NCI-H2227 (cell line): ENCODE results near the gene CHRD.

Experiments
- DNase-seq: peaks from one replicate; lab custom pipeline; 2025; ENCODE audit not compliant: unreplicated experiment; lab: John Stamatoyannopoulos, UW

Gene CHRD

GRCh38 chr3:184360929-184361531, 18.8 kb upstream of the CHRD start:
- no peak for DNase-seq

- DNase-seq = peak; percentile 87
These were observed 18.3 kb upstream of the CHRD start, which contains the start of the genes CLCN2 and POLR2H for GRCh38 chr3:184361532-184361931. Gene CLCN2 (minus strand): TSS chr3:184361605. CDS start chr3:184361479, 126 bp downstream. Gene POLR2H (plus strand): TSS chr3:184361710. CDS start chr3:184363493, 1,783 bp downstream.

GRCh38 chr3:184361932-184362667, 17.8 kb upstream of the CHRD start:
- DNase-seq = peak; percentile 82

- DNase-seq = peak; percentile 99
These were observed 16.9 kb upstream of the CHRD start for GRCh38 chr3:184362668-184363546.

- no peak for DNase-seq
These were observed 13.1 kb upstream of the CHRD start for GRCh38 chr3:184366619-184367289.

GRCh38 chr3:184368116-184368515, 11.7 kb upstream of the CHRD start:
- DNase-seq = no peak

- DNase-seq = no peak
These were observed 11.2 kb upstream of the CHRD start for GRCh38 chr3:184368586-184369183.

GRCh38 chr3:184371570-184372018, 8.3 kb upstream of the CHRD start:
- DNase-seq = peak; percentile 88

GRCh38 chr3:184372296-184372821, 7.5 kb upstream of the CHRD start:
- DNase-seq = no peak

GRCh38 chr3:184372911-184373310, 6.9 kb upstream of the CHRD start:
- DNase-seq = no peak

GRCh38 chr3:184373422-184373821, 6.4 kb upstream of the CHRD start:
- DNase-seq = no peak

GRCh38 chr3:184375747-184376461, 4.0 kb upstream of the CHRD start:
- no peak for DNase-seq

- DNase-seq = no peak
These were observed 2.5 kb upstream of the CHRD start for GRCh38 chr3:184377374-184377773.

GRCh38 chr3:184377882-184378445, 1.9 kb upstream of the CHRD start, which contains the start of gene THPO:
Gene THPO (minus strand): TSS chr3:184378207. CDS start chr3:184376259, 1,948 bp downstream.
- DNase-seq = no peak

GRCh38 chr3:184378651-184379357, 1.1 kb upstream of the CHRD start:
- DNase-seq = no peak

GRCh38 chr3:184380185-184380626, 352 bp downstream of the CHRD start:
- DNase-seq = peak; percentile 55

- no peak for DNase-seq
These were observed 890 bp downstream of the CHRD start for GRCh38 chr3:184380627-184381260.
